Liver (tissue), 3 donors: ENCODE measurements around the gene MRPL55.

Source experiments
- ATF3 ChIP-seq: IDR thresholded peaks from 2 replicates; pipeline ENCODE4 v1.6.1; 2016; ENCODE audit warnings: antibody characterized with exemption
- CTCF ChIP-seq: fragments of 150-350 bp; IDR thresholded peaks from 2 replicates; pipeline ENCODE4 v1.5.1; 2017; ENCODE audit warnings: improper control_type of control experiment, low read depth, low read length; ENCODE audit not compliant: missing input control
- EGR1 ChIP-seq, 2 donors: IDR thresholded peaks; 2 replicates each; pipeline ENCODE4 v1.6.1; 2016 to 2018; ENCODE audit warnings: antibody characterized with exemption in 2 of 2, low read depth in 2 of 2
- JUND ChIP-seq, 2 donors: IDR thresholded peaks; 2 replicates each; pipeline ENCODE4 v1.6.1; 2016; ENCODE audit warnings: antibody characterized with exemption in 2 of 2
- MAX ChIP-seq: IDR thresholded peaks from 2 replicates; pipeline ENCODE4 v1.6.1; 2016; ENCODE audit warnings: antibody characterized with exemption
- RAD21 ChIP-seq, 2 donors: IDR thresholded peaks; 2 replicates each; pipeline ENCODE4 v1.6.1; 2016; ENCODE audit warnings: antibody characterized with exemption in 2 of 2, mild to moderate bottlenecking in 2 of 2
- REST ChIP-seq: IDR thresholded peaks from 2 replicates; pipeline ENCODE4 v1.6.1; 2016; ENCODE audit warnings: antibody characterized with exemption, mild to moderate bottlenecking
- SP1 ChIP-seq: IDR thresholded peaks from 2 replicates; pipeline ENCODE4 v1.6.1; 2018; ENCODE audit warnings: antibody characterized with exemption, mild to moderate bottlenecking
- TAF1 ChIP-seq: conservative IDR thresholded peaks from 2 replicates; pipeline ENCODE4 v1.6.1; 2016; ENCODE audit warnings: antibody characterized with exemption, mild to moderate bottlenecking
- donor health status: healthy.
- donor health status: healthy.

- TF ChIP-seq CTCF (no peak), ATF3 (no peak), EGR1 (IDR thresholded peaks at IDR 0.05; ENCODE audit: low read depth in 2 of 2) (no peak), MAX (no peak), JUND (IDR thresholded peaks at IDR 0.05) (no peak), SP1 (no peak), REST (no peak), RAD21 (IDR thresholded peaks at IDR 0.05) (no peak), TAF1 (no peak)
Observed at GRCh38 chr1:228101614-228101993, 7.5 kb downstream of the MRPL55 start.
